ENCODE data around the gene MYRFL.

The MYRFL gene

GRCh38 chr12:69872804-69873203 is 47.8 kb downstream of the MYRFL start:
- Histone ChIP-seq H3K27me3 (ENCODE audit: insufficient read depth, low read depth, severe bottlenecking) (no peaks in the 10 kb centered on the region), H3K4me3 (ENCODE audit: low read depth, low read length) (no peak overlapping the region), H3K36me3 (no peaks in the 10 kb centered on the region), H3K27ac (no peak overlapping the region), H3K9me3 (ENCODE audit: severe bottlenecking) (no peaks in the 10 kb centered on the region)
- DNase-seq: no peak
- TF ChIP-seq, protein P1, sequence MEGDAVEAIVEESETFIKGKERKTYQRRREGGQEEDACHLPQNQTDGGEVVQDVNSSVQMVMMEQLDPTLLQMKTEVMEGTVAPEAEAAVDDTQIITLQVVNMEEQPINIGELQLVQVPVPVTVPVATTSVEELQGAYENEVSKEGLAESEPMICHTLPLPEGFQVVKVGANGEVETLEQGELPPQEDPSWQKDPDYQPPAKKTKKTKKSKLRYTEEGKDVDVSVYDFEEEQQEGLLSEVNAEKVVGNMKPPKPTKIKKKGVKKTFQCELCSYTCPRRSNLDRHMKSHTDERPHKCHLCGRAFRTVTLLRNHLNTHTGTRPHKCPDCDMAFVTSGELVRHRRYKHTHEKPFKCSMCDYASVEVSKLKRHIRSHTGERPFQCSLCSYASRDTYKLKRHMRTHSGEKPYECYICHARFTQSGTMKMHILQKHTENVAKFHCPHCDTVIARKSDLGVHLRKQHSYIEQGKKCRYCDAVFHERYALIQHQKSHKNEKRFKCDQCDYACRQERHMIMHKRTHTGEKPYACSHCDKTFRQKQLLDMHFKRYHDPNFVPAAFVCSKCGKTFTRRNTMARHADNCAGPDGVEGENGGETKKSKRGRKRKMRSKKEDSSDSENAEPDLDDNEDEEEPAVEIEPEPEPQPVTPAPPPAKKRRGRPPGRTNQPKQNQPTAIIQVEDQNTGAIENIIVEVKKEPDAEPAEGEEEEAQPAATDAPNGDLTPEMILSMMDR (IDR thresholded peaks at IDR 0.05; ENCODE audit: low read depth, low read length): no peak

DNA sequence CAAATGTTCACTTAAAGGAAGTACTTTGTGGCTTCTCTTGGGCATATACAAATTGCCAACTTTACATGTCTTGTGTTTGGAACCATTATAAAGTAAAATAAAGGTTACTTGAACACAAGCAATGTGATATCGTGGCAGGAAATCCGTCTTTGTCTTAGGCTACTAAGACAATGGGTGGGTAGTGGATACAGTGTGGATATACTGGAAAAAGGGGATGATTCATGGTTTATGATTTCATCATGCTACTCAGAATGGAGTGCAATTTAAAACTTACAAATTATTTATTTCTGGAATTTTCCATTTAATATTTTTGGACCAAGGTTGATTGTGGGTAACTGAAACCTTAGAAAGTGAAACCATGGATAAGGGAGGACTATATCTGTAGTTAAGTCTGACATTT is 48.4 kb downstream of the MYRFL start:
- TF ChIP-seq, protein P1 (IDR thresholded peaks at IDR 0.05; ENCODE audit: low read depth, low read length): no peak
- no peak overlapping the region for H3K27ac ChIP-seq
- no peaks in the 10 kb centered on the region for H3K36me3 ChIP-seq
- DNase-seq: no peak
- no peaks in the 10 kb centered on the region for H3K9me3 ChIP-seq (ENCODE audit: severe bottlenecking)
- H3K27me3 ChIP-seq (ENCODE audit: insufficient read depth, low read depth, severe bottlenecking): no peaks in the 10 kb centered on the region
- H3K4me3 ChIP-seq (ENCODE audit: low read depth, low read length): no peak overlapping the region

- H3K27me3 ChIP-seq (ENCODE audit: insufficient read depth, low read depth, severe bottlenecking): no peaks in the 10 kb centered on the region
- no peak for DNase-seq
- no peak overlapping the region for H3K4me3 ChIP-seq (ENCODE audit: low read depth, low read length)
- H3K9me3 ChIP-seq (ENCODE audit: severe bottlenecking): no peaks in the 10 kb centered on the region
- H3K36me3 ChIP-seq: no peaks in the 10 kb centered on the region
- no peak overlapping the region for H3K27ac ChIP-seq
- TF ChIP-seq, protein P1 (IDR thresholded peaks at IDR 0.05; ENCODE audit: low read depth, low read length): no peak
Observed at GRCh38 chr12:69874606-69875005, 49.6 kb downstream of the MYRFL start.

DNA sequence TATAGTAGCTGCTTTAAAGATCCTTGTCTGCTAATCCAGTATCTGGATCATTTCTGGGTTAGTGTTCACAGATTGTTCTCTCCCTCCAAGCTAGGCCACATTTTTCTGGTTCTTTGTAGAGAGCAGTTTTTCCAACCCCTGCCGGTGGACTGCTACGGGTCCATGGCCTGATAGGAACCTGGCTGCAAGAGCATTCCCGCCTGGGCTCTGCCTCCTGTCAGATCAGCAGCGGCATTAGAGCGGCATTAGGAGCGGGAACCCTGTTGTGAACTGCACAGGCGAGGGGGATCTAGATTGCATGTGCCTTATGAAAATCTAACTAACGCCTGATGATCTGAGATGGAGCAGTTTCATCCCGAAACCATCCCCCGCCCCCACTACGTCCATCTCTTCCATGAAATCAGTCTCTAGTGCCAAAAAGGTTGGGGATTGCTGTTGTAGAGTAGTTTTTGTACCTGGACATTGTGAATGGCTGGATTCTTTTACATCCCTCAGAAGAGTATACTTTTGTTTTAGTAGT is 50.4 kb downstream of the MYRFL start:
- Histone ChIP-seq H3K27me3 (ENCODE audit: insufficient read depth, low read depth, severe bottlenecking) (no peaks in the 10 kb centered on the region), H3K27ac (no peak overlapping the region), H3K4me3 (ENCODE audit: low read depth, low read length) (no peak overlapping the region), H3K36me3 (no peaks in the 10 kb centered on the region), H3K9me3 (ENCODE audit: severe bottlenecking) (no peaks in the 10 kb centered on the region)
- TF ChIP-seq, protein P1 (IDR thresholded peaks at IDR 0.05; ENCODE audit: low read depth, low read length): no peak
- DNase-seq: peak; percentile 74

- TF ChIP-seq, protein P1 (IDR thresholded peaks at IDR 0.05; ENCODE audit: low read depth, low read length): peak; percentile 83
- Histone ChIP-seq H3K36me3 (no peaks in the 10 kb centered on the region), H3K9me3 (ENCODE audit: severe bottlenecking) (no peaks in the 10 kb centered on the region), H3K27ac (no peak overlapping the region), H3K27me3 (ENCODE audit: insufficient read depth, low read depth, severe bottlenecking) (no peaks in the 10 kb centered on the region), H3K4me3 (ENCODE audit: low read depth, low read length) (no peak overlapping the region)
- peak; percentile 66 for DNase-seq
Observed at GRCh38 chr12:69879007-69879960, 54.3 kb downstream of the MYRFL start.

All from WERI-Rb-1 (cell line).